Activated CD8-positive, alpha-beta T cell treated with anti-CD3 and anti-CD28 coated beads for 36 hours (primary cell): ENCODE measurements around the gene DRAM1. TPM values are rescaled to one million over a fixed set of nuclear protein-coding genes. Genes with fewer than 3 reads are reported as not detected.

Source experiments
- ATAC-seq: fragments of 200-7000 bp; cut with Tn5 transposase; one replicate; pipeline ENCODE4 v1.10.0; 2021; ENCODE audit warnings: mild to moderate bottlenecking, moderate library complexity
- CTCF ChIA-PET: fragments of 350-600 bp; sonication (Branson Sonifier 250); formaldehyde crosslinking; loops from one replicate; lab custom pipeline; 2021; ENCODE audit warnings: antibody characterized with exemption; lab: Charles Lee
- POLR2A ChIA-PET: fragments of 350-600 bp; sonication (Branson Sonifier 250); formaldehyde crosslinking; loops from one replicate; lab custom pipeline; 2021; ENCODE audit warnings: antibody characterized with exemption; lab: Charles Lee
- DNase-seq: peaks from one replicate; pipeline ENCODE4 v3.0.0-alpha.2; 2020
- H3K27ac Mint-ChIP-seq: one replicate; pipeline ENCODE4 v1.8.0; 2021; ENCODE audit warnings: mild to moderate bottlenecking, mixed read lengths
- H3K27me3 Mint-ChIP-seq: one replicate; pipeline ENCODE4 v1.8.0; 2021; ENCODE audit warnings: mixed read lengths
- H3K36me3 Mint-ChIP-seq: one replicate; pipeline ENCODE4 v1.8.0; 2021; ENCODE audit warnings: low read depth, mixed read lengths
- H3K4me1 Mint-ChIP-seq: one replicate; pipeline ENCODE4 v1.8.0; 2021; ENCODE audit warnings: low read depth, mixed read lengths
- H3K4me3 Mint-ChIP-seq: one replicate; pipeline ENCODE4 v1.8.0; 2021; ENCODE audit warnings: mild to moderate bottlenecking, moderate library complexity, mixed read lengths
- H3K9me3 Mint-ChIP-seq: one replicate; pipeline ENCODE4 v1.8.0; 2021; ENCODE audit warnings: mixed read lengths
- CTCF ChIP-seq: fragments of 200-600 bp; IDR thresholded peaks from one replicate; pipeline ENCODE4 v1.8.0; 2022; ENCODE audit warnings: antibody characterized with exemption, mild to moderate bottlenecking
- intact Hi-C: fragments of 100-400 bp; cut with micrococcal nuclease; formaldehyde crosslinking; loops from one replicate; pipeline ENCODE4 v1.10.0; 2022
- total RNA-seq, 2 experiments: library from RNA; stranded (reverse); gene quantifications; one replicate each; pipeline ENCODE4 v1.2.3, GENCODE V29; 2021

The DRAM1 gene
- total RNA-seq, 2 experiments from 2014 or later: 3.8 to 4.3 TPM

GRCh38 chr12:101954113-101954512, 76.7 kb downstream of the DRAM1 start:
- no peak for TF ChIP-seq CTCF
- ChIA-PET CTCF (interaction anchor here (1.2 to 1.3 kb wide), 2 partner anchors 8 to 14 kb away, joined by 3 to 5 read pairs; no protein-coding TSS in a partner anchor), POLR2A (no interaction called here)
- Mint-ChIP-seq H3K4me3 (no peak overlapping the region), H3K4me1 (peaks cover 3% of the 10 kb centered on the region), H3K27me3 (no peaks in the 10 kb centered on the region), H3K27ac (no peak overlapping the region), H3K9me3 (no peaks in the 10 kb centered on the region), H3K36me3 (no peaks in the 10 kb centered on the region)
- intact Hi-C loops: no loop called here
- DNase-seq (no peak), ATAC-seq (no peak)

GRCh38 chr12:101954676-101955075, 77.3 kb downstream of the DRAM1 start:
- Mint-ChIP-seq H3K36me3 (no peaks in the 10 kb centered on the region), H3K27me3 (no peaks in the 10 kb centered on the region), H3K27ac (no peak overlapping the region), H3K9me3 (peaks cover under 1% of the 10 kb centered on the region), H3K4me3 (no peak overlapping the region), H3K4me1 (peaks cover 3% of the 10 kb centered on the region)
- no peak for ATAC-seq
- intact Hi-C loops: no loop called here
- TF ChIP-seq CTCF: no peak
- ChIA-PET POLR2A (no interaction called here), CTCF (interaction anchor here (1.2 to 1.3 kb wide), 2 partner anchors 9 to 15 kb away, joined by 3 to 5 read pairs; no protein-coding TSS in a partner anchor)
- no peak for DNase-seq

- no peak for TF ChIP-seq CTCF
- no peaks in the 10 kb centered on the region for H3K4me1 Mint-ChIP-seq
- no peaks in the 10 kb centered on the region for H3K36me3 Mint-ChIP-seq
- peaks cover 4% of the 10 kb centered on the region for H3K9me3 Mint-ChIP-seq
- ChIA-PET POLR2A (interaction anchor here (0.7 kb wide), 1 partner anchor 162 kb away, joined by 3 read pairs; no protein-coding TSS in a partner anchor), CTCF (interaction anchor here (1.4 kb wide), 1 partner anchor 854 kb away, joined by 3 read pairs; no protein-coding TSS in a partner anchor)
- H3K27me3 Mint-ChIP-seq: peaks cover 1% of the 10 kb centered on the region
- no peak for ATAC-seq
- no peak overlapping the region for H3K27ac Mint-ChIP-seq
- intact Hi-C loops: no loop called here
- DNase-seq: no peak
- H3K4me3 Mint-ChIP-seq: no peak overlapping the region
Measured at GRCh38 chr12:101957252-101957959, 80.0 kb downstream of the DRAM1 start.

GRCh38 chr12:101959607-101960006, 82.2 kb downstream of the DRAM1 start:
- no peak for TF ChIP-seq CTCF
- peaks cover 4% of the 10 kb centered on the region for H3K9me3 Mint-ChIP-seq
- no peaks in the 10 kb centered on the region for H3K36me3 Mint-ChIP-seq
- H3K4me3 Mint-ChIP-seq: no peak overlapping the region
- DNase-seq: no peak
- H3K27ac Mint-ChIP-seq: no peak overlapping the region
- no peak for ATAC-seq
- H3K27me3 Mint-ChIP-seq: peaks cover 1% of the 10 kb centered on the region
- H3K4me1 Mint-ChIP-seq: no peaks in the 10 kb centered on the region
- ChIA-PET CTCF (no interaction called here), POLR2A (no interaction called here)
- intact Hi-C loops: no loop called here

GRCh38 chr12:101962486-101962885, 85.1 kb downstream of the DRAM1 start:
- Mint-ChIP-seq H3K9me3 (peaks cover 4% of the 10 kb centered on the region), H3K36me3 (no peaks in the 10 kb centered on the region), H3K27ac (no peak overlapping the region), H3K4me1 (peaks cover 2% of the 10 kb centered on the region), H3K4me3 (no peak overlapping the region), H3K27me3 (peaks cover 1% of the 10 kb centered on the region)
- ChIA-PET POLR2A (no interaction called here), CTCF (no interaction called here)
- TF ChIP-seq CTCF: no peak
- no peak for ATAC-seq
- intact Hi-C loops: no loop called here
- no peak for DNase-seq
